Thymus (tissue), 11 donors: ENCODE measurements around the gene ALDOC. TPM values are rescaled to one million over a fixed set of nuclear protein-coding genes. Genes with fewer than 3 reads are reported as not detected.

Experiments
- DNase-seq, 9 donors: peaks; one replicate each; pipeline ENCODE4 v3.0.0-alpha.2; 2013; ENCODE audit warnings: low spot score in 9 of 9, low read depth in 6 of 9, missing footprints in 1 of 9
- H3K27ac ChIP-seq, 2 donors: one replicate each; pipeline ENCODE4 v1.5.1; 2013; ENCODE audit warnings: control low read depth in 1 of 2, low read depth in 1 of 2, low read length in 1 of 2, mild to moderate bottlenecking in 1 of 2, moderate library complexity in 1 of 2
- H3K27me3 ChIP-seq, 2 donors: one replicate each; pipeline ENCODE4 v1.5.1; 2013; ENCODE audit warnings: low read length in 1 of 2; ENCODE audit not compliant: control insufficient read depth in 2 of 2, insufficient read depth in 1 of 2
- H3K36me3 ChIP-seq, 2 donors: one replicate each; pipeline ENCODE4 v1.5.1; 2013; ENCODE audit warnings: low read length in 1 of 2, mild to moderate bottlenecking in 1 of 2, moderate library complexity in 1 of 2; ENCODE audit not compliant: control insufficient read depth in 2 of 2, insufficient read depth in 2 of 2
- H3K4me1 ChIP-seq, 2 donors: one replicate each; pipeline ENCODE4 v1.5.1; 2013; ENCODE audit warnings: low read length in 2 of 2; ENCODE audit not compliant: control insufficient read depth in 2 of 2, insufficient read depth in 2 of 2
- H3K4me3 ChIP-seq, 2 donors: one replicate each; pipeline ENCODE4 v1.5.1; 2013; ENCODE audit warnings: low read length in 2 of 2, control low read depth in 1 of 2, mild to moderate bottlenecking in 1 of 2
- H3K9me3 ChIP-seq, 2 donors: one replicate each; pipeline ENCODE4 v1.5.1; 2013; ENCODE audit warnings: low read length in 1 of 2, mild to moderate bottlenecking in 1 of 2; ENCODE audit not compliant: control insufficient read depth in 2 of 2, insufficient read depth in 1 of 2
- WGBS: extraction: QIAGEN DNeasy Blood & Tissue Kit; methylation state at CpG from one replicate; pipeline ENCODE4 v1.1.7; 2013; 5-methylcytosine and 5-hydroxymethylcytosine counted together
- polyA plus RNA-seq: library from polyadenylated mRNA; stranded (reverse); fragments of 200-250 nt; gene quantifications from one replicate; pipeline ENCODE4 v1.2.3, GENCODE V29; 2013
- total RNA-seq: library from RNA; stranded (reverse); fragments of 120-200 nt; gene quantifications from one replicate; pipeline ENCODE4 v1.2.4, GENCODE V29; 2013
- donor health status: healthy.

ALDOC gene
- total and polyA plus RNA-seq, 2 donors: 10.6 to 18.2 TPM

- Histone ChIP-seq H3K27ac (no peak overlapping the region), H3K9me3 (no peaks in the 10 kb centered on the region), H3K27me3 (no peaks in the 10 kb centered on the region), H3K4me1 (peaks cover 6 to 27% of the 10 kb centered on the region in 2 donors), H3K4me3 (no peak overlapping the region), H3K36me3 (no peaks in the 10 kb centered on the region)
- DNase-seq: no peak
- WGBS: 98% methylated on average over 4 of the region's 4 CpGs
Observed at GRCh38 chr17:28544402-28545140, 32.1 kb downstream of the ALDOC start.

GRCh38 chr17:28541439-28541838 is 35.3 kb downstream of the ALDOC start:
- DNase-seq: no peak
- no peaks in the 10 kb centered on the region for H3K36me3 ChIP-seq
- no peak overlapping the region for H3K4me3 ChIP-seq
- H3K27me3 ChIP-seq: no peaks in the 10 kb centered on the region
- WGBS: 95% methylated on average over 4 of the region's 4 CpGs
- no peaks in the 10 kb centered on the region for H3K4me1 ChIP-seq
- H3K9me3 ChIP-seq: no peaks in the 10 kb centered on the region
- H3K27ac ChIP-seq: no peak overlapping the region

- Histone ChIP-seq H3K4me3 (no peak overlapping the region), H3K9me3 (no peaks in the 10 kb centered on the region), H3K27me3 (no peaks in the 10 kb centered on the region), H3K36me3 (no peaks in the 10 kb centered on the region), H3K4me1 (no peaks in the 10 kb centered on the region), H3K27ac (no peak overlapping the region)
- no peak for DNase-seq
- WGBS: 96% methylated on average over 4 of the region's 4 CpGs
Observed at GRCh38 chr17:28540231-28540630, 36.5 kb downstream of the ALDOC start.

GRCh38 chr17:28538296-28538895 is 38.3 kb downstream of the ALDOC start:
- no peak overlapping the region for H3K27ac ChIP-seq
- no peaks in the 10 kb centered on the region for H3K27me3 ChIP-seq
- no peaks in the 10 kb centered on the region for H3K4me1 ChIP-seq
- no peak for DNase-seq
- H3K4me3 ChIP-seq: no peak overlapping the region
- H3K36me3 ChIP-seq: no peaks in the 10 kb centered on the region
- 94% methylated on average over 14 of the region's 14 CpGs for WGBS
- H3K9me3 ChIP-seq: no peaks in the 10 kb centered on the region

GRCh38 chr17:28537219-28537610 is 39.5 kb downstream of the ALDOC start:
- DNase-seq: no peak
- Histone ChIP-seq H3K36me3 (no peaks in the 10 kb centered on the region), H3K4me1 (no peaks in the 10 kb centered on the region), H3K27ac (no peak overlapping the region), H3K27me3 (no peaks in the 10 kb centered on the region), H3K4me3 (no peak overlapping the region), H3K9me3 (no peaks in the 10 kb centered on the region)
- WGBS: 95% methylated on average over 12 of the region's 12 CpGs

- DNase-seq: no peak
- H3K4me1 ChIP-seq: no peaks in the 10 kb centered on the region
- 91% methylated on average over 9 of the region's 9 CpGs for WGBS
- no peak overlapping the region for H3K27ac ChIP-seq
- H3K27me3 ChIP-seq: no peaks in the 10 kb centered on the region
- H3K9me3 ChIP-seq: no peaks in the 10 kb centered on the region
- H3K4me3 ChIP-seq: no peak overlapping the region
- no peaks in the 10 kb centered on the region for H3K36me3 ChIP-seq
Observed at GRCh38 chr17:28536532-28537218, 40.0 kb downstream of the ALDOC start.

- DNase-seq: no peak
- Histone ChIP-seq H3K27ac (no peak overlapping the region), H3K36me3 (no peaks in the 10 kb centered on the region), H3K27me3 (no peaks in the 10 kb centered on the region), H3K4me3 (no peak overlapping the region), H3K9me3 (no peaks in the 10 kb centered on the region), H3K4me1 (no peaks in the 10 kb centered on the region)
- 97% methylated on average over 11 of the region's 11 CpGs for WGBS
Observed at GRCh38 chr17:28534740-28535375, 41.8 kb downstream of the ALDOC start.

GRCh38 chr17:28533091-28533807 is 43.4 kb downstream of the ALDOC start:
- Histone ChIP-seq H3K9me3 (no peaks in the 10 kb centered on the region), H3K27ac (no peak overlapping the region), H3K36me3 (no peaks in the 10 kb centered on the region), H3K4me3 (no peak overlapping the region), H3K4me1 (no peaks in the 10 kb centered on the region), H3K27me3 (no peaks in the 10 kb centered on the region)
- 93% methylated on average over 16 of the region's 16 CpGs for WGBS
- no peak for DNase-seq
